GM19468 (cell line): ENCODE measurements around the gene PIP4K2A.
"Not testable (repeated sequence)": the region's sequence is repeated elsewhere in the genome, so short reads cannot be mapped to it uniquely, and the experiment has no call there.

ENCODE experiments used
- ATAC-seq: cut with Tn5 transposase; IDR thresholded peaks from one replicate; pipeline ENCODE4 v1.9.1; 2021; ENCODE audit warnings: mild to moderate bottlenecking, moderate library complexity, moderate number of reproducible peaks; ENCODE audit not compliant: unreplicated experiment; ENCODE audit errors: extremely low read depth

The PIP4K2A gene

GRCh38 chr10:22698941-22699440 lies 15.4 kb downstream of the PIP4K2A start:
- ATAC-seq, result no peak

DNA sequence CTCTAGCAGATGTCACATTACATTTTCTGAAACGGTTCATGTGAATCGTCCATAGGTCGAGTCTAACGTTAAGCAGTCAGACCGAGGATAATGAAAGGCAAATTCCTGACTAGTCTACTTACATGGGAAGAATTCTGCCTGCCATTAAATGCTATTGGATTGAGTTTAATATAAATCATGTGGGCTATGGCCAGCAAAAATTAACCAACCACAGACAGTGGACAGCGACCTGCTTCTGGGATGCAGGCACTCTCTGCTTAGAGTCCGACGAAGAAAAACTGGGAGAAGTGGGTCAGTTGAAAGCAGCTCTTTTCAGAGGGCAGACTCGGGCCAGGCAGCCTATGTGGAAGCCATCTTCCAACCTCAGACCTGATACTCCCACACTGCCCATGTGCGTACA lies 16.6 kb downstream of the PIP4K2A start:
- no peak for ATAC-seq

DNA sequence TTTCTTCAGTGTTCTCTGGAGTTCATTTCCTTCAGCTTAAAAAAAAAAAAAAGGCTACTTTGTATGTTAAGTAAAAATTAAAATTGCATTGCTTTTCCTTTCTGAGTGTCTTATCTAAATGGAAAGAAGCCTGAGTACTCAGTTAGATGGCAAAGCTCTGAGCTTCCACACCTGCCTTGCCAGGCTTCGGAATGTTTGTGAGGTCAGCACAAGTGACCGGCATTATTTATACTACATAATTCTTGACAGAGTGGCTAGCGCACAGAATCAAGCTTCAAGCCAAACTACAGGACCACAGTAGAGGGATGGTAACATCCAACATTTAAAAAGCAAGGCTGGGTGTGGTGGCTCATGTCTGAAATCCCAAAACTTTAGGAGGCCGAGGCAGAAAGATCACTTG lies 17.3 kb downstream of the PIP4K2A start:
- no peak for ATAC-seq

DNA sequence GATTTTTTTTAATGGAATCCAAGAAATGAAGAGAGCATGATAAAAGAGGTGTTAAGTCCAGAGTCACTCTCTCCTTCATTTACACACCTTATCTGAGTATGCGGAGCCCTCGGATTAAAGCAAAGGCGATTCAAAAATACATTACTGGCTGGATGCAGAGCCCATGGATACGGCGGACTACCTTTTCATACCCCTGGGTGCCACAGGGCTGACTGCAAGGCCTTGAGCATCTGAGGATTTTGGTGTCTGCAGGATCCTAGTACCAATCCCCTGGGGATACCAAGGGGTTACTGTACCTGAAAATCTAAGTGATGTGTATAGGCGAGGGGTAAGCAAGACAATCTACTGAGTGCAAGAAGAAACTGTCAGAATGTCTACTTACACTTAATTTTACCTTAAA lies 20.5 kb downstream of the PIP4K2A start:
- no peak for ATAC-seq

DNA sequence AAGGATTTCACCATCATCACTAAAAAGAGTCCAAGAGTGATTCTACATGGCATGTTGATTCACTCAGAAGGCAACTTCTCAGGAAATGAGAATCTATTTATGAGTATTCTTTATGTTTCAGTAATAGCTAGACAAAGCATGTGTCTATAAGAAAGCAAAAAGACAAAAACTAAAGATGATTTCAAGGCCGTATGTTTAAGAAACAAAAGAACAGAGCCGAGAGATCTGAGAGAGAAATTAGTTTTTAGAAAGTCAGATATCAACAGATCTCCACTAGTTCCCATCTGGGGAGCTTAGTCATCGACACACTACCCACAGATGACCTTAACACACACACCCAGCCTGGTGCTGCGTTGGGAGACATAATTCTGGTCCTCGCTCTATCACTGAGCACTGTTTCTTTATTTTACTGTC lies 21.0 kb downstream of the PIP4K2A start:
- no peak for ATAC-seq

- not testable (repeated sequence) for ATAC-seq
Measured at GRCh38 chr10:22692119-22692518, 22.3 kb downstream of the PIP4K2A start.

DNA sequence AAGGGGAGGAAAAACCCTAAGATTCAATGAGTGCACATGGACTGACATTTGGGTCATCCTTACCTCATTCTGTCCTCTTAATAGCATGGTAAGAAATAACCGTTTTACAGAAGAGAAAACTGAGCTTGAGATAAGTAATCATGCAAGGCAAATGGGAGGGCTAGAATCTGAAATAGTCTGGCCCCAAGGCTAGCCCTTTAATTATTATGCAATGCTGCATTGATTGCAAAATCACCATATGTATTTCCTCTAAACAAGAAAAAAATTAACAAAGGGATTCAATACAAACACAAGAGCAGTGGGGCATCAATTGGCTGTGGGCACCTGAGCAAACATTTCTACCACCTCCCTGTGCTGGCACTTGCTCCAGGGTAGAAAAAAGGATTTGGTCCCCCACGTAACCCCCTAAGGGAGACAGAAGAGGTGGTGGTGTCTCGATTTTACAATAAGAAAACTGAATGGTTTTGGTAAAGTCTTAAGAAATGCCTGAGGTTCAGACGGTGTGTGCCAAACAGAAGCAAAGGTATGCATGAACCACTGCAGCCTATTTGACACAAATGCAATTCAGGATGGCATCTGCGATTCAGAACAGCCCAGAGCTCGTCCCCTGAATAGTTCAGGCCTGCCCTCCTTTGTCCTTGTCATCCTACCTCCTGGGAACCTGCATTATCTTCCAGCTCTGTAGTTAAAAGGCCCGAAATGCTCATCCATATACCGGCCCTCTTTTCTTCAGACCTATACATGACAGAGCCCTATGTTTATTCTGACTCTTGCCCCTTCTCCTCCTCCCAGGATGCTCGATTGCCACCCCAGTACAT lies 23.6 kb downstream of the PIP4K2A start:
- ATAC-seq, result no peak

DNA sequence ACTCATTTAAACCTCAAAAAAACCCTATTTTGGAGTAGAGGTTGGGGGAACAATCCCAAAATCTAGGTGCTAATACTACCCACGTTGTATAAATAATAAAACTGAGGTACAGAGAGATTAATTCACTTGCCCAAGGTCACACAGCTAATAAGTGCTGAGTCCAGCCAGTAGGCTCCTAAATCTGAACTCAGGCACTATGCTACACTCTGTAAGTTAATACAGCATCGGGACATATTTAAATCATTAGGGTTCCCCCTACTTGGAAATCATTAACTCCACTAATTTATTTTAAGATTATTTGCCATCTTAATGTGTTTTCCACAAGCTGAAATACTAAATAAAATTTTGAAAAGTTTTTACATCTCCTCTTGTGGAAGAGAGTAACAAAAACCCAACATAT lies 24.2 kb downstream of the PIP4K2A start:
- ATAC-seq, result no peak

DNA sequence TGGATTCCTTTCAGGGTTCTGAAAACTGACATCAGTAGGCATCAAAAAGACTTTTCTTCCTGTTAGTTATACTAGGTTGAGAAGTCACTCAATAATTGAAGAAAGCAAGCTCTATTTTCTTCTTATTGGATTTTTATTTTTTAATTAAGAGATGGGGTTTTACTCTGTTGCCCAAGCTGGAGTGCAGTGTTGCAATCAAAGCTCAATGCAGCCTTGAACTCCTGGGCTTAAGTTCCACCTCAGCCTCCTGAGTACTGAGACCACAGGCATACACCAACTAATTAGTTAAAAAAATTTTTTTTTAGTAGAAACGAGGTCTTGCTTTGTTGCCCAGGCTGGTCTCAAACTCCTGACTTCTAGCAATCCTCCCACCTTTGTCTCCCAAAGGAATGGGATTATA lies 28.0 kb downstream of the PIP4K2A start:
- ATAC-seq, result no peak

DNA sequence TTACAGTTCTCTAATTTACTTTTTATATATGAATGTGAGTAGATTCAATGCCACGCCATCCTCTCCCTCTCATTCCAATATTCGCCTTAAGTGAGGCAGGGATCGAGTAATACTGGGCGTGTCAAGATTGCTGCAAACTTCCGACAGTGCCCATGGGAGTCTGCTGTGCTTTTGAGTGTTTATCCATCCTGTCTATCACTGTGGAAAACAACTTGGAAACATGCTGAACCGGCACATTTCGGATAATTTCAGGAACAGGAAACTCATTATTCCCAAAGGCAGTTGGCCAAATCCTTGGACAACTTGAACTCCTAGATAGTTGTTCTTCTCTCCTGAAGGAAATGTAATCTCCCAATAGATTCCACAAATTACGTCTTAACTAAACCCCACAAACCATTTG lies 28.5 kb downstream of the PIP4K2A start:
- ATAC-seq, result no peak

DNA sequence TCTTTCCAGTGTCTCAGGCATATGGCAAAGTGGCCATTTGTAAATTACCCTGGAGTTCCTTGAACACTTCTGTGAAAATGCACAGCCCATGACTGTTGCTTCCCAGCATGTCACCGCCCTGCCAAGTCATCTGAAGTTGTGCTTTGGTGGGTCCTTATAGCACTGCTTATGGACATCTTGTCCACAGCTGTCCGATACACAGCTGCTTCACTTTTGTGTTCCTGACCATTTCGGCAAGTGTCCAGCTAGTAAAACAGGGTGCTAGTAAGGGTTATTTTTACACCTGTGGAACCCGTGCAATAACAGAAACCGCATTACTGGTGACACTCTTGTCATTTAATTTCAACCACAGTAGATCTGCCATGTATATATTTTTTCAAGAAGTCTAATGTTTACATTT lies 29.7 kb downstream of the PIP4K2A start:
- no peak for ATAC-seq

DNA sequence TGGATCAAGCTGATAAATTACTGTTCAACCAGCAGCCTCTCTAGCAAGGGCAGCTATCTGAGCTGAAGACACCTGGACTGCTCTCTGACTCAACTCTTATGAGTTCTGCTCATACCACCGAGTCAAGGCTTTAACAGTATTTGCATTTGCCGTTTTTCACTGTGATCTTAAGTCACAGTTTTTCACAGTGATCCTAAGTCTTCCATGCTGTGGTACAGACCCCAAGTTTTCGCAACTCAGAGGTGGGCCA lies 31.3 kb downstream of the PIP4K2A start:
- no peak for ATAC-seq

GRCh38 chr10:22682237-22683139 lies 31.9 kb downstream of the PIP4K2A start:
- no peak for ATAC-seq

GRCh38 chr10:22681783-22682183 lies 32.6 kb downstream of the PIP4K2A start:
- ATAC-seq, result no peak

DNA sequence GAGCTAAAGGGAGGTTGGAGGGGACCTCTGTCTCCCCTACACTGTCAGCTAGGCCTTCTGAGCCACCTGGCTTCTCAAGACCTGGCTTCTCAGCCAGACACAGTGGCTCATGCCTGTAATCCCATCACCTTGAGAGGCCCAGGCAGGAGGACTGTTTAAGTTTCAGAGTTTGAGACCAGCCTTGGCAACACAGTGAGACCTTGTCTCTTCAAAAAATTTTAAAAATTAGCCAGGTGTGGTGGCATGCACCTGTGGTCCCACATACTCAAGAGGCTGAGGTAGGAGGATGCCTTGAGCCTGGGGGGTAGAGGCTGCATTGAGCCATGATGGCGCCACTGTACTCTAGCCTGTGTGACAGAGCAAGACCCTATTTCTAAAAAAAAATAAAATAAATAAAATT lies 33.1 kb downstream of the PIP4K2A start:
- ATAC-seq, result no peak

DNA sequence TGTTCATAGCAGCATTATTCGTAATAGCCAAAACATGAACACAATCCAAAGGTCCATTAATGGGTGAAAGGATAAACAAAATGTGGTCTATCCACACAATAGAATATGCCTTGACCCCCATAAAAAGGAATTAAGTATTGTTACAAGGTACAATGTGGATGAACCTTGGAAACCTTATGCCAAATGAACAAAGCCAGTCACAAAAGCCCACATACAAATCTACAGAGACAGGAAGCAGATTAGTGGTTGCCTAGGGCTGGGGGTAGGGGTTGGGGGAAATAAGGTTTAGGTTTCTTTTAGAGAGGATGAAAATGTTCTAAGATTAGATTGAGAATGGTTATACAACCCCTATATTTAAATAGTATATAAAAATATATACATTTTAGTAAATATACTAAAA lies 34.8 kb downstream of the PIP4K2A start:
- ATAC-seq, result no peak

DNA sequence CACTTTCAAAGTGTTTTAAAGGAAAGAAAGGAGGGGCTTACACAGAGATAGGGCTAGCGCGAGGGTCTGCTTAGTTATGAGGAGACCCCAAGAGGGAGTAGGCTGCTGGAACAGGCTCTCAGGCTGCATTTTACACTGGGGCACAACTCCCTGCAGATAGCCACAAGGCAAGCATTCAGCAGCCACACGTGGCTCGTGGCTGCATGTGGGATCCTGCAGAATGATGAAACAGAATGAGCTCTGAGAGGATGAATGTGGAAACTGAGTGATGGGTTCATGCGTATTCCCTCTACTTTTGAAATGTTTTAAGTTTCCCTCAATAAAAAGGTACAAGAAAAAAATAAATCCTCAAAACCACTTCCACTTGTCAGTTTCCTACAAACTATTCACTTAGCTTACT lies 37.0 kb downstream of the PIP4K2A start:
- no peak for ATAC-seq

GRCh38 chr10:22676435-22676834 lies 37.9 kb downstream of the PIP4K2A start:
- ATAC-seq, result no peak

DNA sequence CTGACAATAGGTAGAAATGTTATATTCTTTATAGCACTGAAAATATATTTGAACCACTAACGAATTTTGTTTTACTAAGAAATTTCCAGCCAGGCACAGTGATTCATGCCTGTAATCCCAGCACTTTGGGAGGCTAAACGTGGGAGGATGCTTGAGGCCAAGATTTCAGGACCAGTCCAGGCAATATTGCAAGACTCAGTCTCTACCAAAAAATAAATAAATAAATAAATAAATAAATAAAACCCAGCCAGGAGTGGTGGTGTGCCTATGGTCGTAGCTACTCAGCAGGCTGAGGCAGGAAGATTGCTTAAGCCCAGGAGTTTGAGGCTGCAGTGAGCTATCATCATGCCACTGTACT lies 39.8 kb downstream of the PIP4K2A start:
- no peak for ATAC-seq

DNA sequence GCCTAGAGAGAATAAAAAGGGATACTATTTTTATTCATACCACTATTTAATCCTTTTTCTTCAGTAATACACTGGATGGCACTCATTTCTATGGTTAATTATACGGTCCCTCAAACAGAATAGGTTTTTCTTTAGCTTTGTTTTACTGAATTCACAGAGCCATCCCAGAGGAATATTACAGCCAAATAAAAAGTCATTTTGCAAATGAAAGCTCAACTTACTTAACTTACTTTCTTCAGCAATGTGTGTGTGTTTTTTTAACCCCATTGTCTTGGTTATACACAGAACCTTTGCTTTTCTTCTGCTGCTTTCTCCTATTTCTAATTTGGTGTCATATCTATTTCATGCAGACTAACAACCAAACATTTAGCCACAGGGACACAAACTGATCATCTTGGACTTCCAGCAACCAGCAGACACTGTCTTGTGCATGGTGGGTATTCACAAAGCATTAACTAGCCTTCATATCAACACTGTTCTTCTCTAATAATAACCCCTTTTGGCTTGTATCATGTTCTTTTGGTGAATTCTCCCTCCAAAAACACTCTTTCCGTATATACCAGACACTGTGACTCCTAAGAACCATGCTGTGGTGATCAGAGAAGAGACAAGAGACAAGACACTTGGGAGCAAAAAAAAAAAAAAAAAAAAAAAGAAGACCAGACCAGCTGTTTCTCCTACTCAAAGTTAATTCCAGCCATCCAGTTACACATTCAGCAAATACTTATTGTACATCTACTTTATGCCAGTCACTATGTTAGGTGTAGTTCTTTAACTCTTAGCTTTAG lies 40.4 kb downstream of the PIP4K2A start:
- ATAC-seq, result no peak

GRCh38 chr10:22673091-22673392 lies 41.3 kb downstream of the PIP4K2A start:
- ATAC-seq, result no peak
